ENCODE measurements around the gene CACNA2D3.

The CACNA2D3 gene

GRCh38 chr3:54122324-54123002 lies at the start of gene CACNA2D3:
CACNA2D3 (plus strand) TSS chr3:54122552.
- peak within 1 kb of the TSS; percentile 38; the same call in 1 of the 2 replicates for H2AFZ ChIP-seq (ENCODE audit: low read length)
- H3K27ac ChIP-seq (ENCODE audit: low read length), result no peak within 1 kb of the TSS
- TF ChIP-seq CTCF (IDR thresholded peaks at IDR 0.05; ENCODE audit: low read length) (no peak), EZH2 (optimal IDR thresholded peaks at IDR 0.05; ENCODE audit: low read depth, low read length) (no peak), EZH2phosphoT487 (IDR thresholded peaks at IDR 0.05; ENCODE audit: low read length) (no peak)
- H3K27me3 ChIP-seq (replicated peaks; ENCODE audit: insufficient read depth, low read length), result no peaks in the 10 kb centered on the region
- no peaks in the 10 kb centered on the region for H3K79me2 ChIP-seq (ENCODE audit: low read length)
- H3K9me2 ChIP-seq (replicated peaks; ENCODE audit: insufficient read depth, low read length), result no peaks in the 10 kb centered on the region
- H3K9me3 ChIP-seq (replicated peaks; ENCODE audit: insufficient read depth, low read length), result no peaks in the 10 kb centered on the region
- peak; percentile 65 for DNase-seq
- H3F3A ChIP-seq (ENCODE audit: insufficient read depth, low read length), result no peaks in the 10 kb centered on the region
- no peaks in the 10 kb centered on the region for H4K20me1 ChIP-seq (ENCODE audit: insufficient read depth, low read length)
- H3K4me3 ChIP-seq (ENCODE audit: low read length), result peak within 1 kb of the TSS; percentile 47; the same call in 1 of the 2 replicates
- H3K4me1 ChIP-seq (ENCODE audit: low read length), result no peaks in the 10 kb centered on the region
- H3K36me3 ChIP-seq (replicated peaks; ENCODE audit: insufficient read depth, low read length), result no peaks in the 10 kb centered on the region
- H3K4me2 ChIP-seq (ENCODE audit: low read depth, low read length), result peak within 1 kb of the TSS; percentile 68
- H3K9ac ChIP-seq (ENCODE audit: low read length), result no peak within 1 kb of the TSS

GRCh38 chr3:54073386-54073785 lies 49.0 kb upstream of the CACNA2D3 start:
- Histone ChIP-seq H3K4me3 (ENCODE audit: low read length) (no peak overlapping the region), H3K9ac (ENCODE audit: low read length) (no peak overlapping the region), H3K9me2 (replicated peaks; ENCODE audit: insufficient read depth, low read length) (no peaks in the 10 kb centered on the region), H3K79me2 (ENCODE audit: low read length) (no peaks in the 10 kb centered on the region), H3K4me2 (ENCODE audit: low read depth, low read length) (no peak overlapping the region), H2AFZ (ENCODE audit: low read length) (no peak overlapping the region), H4K20me1 (ENCODE audit: insufficient read depth, low read length) (no peaks in the 10 kb centered on the region), H3K36me3 (replicated peaks; ENCODE audit: insufficient read depth, low read length) (no peaks in the 10 kb centered on the region), H3K27me3 (replicated peaks; ENCODE audit: insufficient read depth, low read length) (no peaks in the 10 kb centered on the region), H3F3A (ENCODE audit: insufficient read depth, low read length) (no peaks in the 10 kb centered on the region), H3K9me3 (replicated peaks; ENCODE audit: insufficient read depth, low read length) (no peaks in the 10 kb centered on the region), H3K27ac (ENCODE audit: low read length) (no peak overlapping the region), H3K4me1 (ENCODE audit: low read length) (no peaks in the 10 kb centered on the region)
- DNase-seq, result no peak
- no peak for TF ChIP-seq CTCF (IDR thresholded peaks at IDR 0.05; ENCODE audit: low read length)

- H3K9me3 ChIP-seq (replicated peaks; ENCODE audit: insufficient read depth, low read length), result no peaks in the 10 kb centered on the region
- H2AFZ ChIP-seq (ENCODE audit: low read length), result no peak overlapping the region
- no peak overlapping the region for H3K4me3 ChIP-seq (ENCODE audit: low read length)
- no peaks in the 10 kb centered on the region for H3K4me1 ChIP-seq (ENCODE audit: low read length)
- no peaks in the 10 kb centered on the region for H3K36me3 ChIP-seq (replicated peaks; ENCODE audit: insufficient read depth, low read length)
- no peaks in the 10 kb centered on the region for H3F3A ChIP-seq (ENCODE audit: insufficient read depth, low read length)
- no peaks in the 10 kb centered on the region for H3K9me2 ChIP-seq (replicated peaks; ENCODE audit: insufficient read depth, low read length)
- no peak for DNase-seq
- H3K27ac ChIP-seq (ENCODE audit: low read length), result no peak overlapping the region
- no peak overlapping the region for H3K9ac ChIP-seq (ENCODE audit: low read length)
- H3K4me2 ChIP-seq (ENCODE audit: low read depth, low read length), result no peak overlapping the region
- TF ChIP-seq EZH2 (optimal IDR thresholded peaks at IDR 0.05; ENCODE audit: low read depth, low read length) (no peak), EZH2phosphoT487 (IDR thresholded peaks at IDR 0.05; ENCODE audit: low read length) (no peak), CTCF (IDR thresholded peaks at IDR 0.05; ENCODE audit: low read length) (no peak)
- no peaks in the 10 kb centered on the region for H3K27me3 ChIP-seq (replicated peaks; ENCODE audit: insufficient read depth, low read length)
- no peaks in the 10 kb centered on the region for H3K79me2 ChIP-seq (ENCODE audit: low read length)
- H4K20me1 ChIP-seq (ENCODE audit: insufficient read depth, low read length), result no peaks in the 10 kb centered on the region
Observed at GRCh38 chr3:54079314-54079713, 43.0 kb upstream of the CACNA2D3 start.
